GM12878 (cell line): ENCODE results near the gene POF1B. TPM values are rescaled to one million over a fixed set of nuclear protein-coding genes. Genes with fewer than 3 reads are reported as not detected.

Source experiments
- ATAC-seq: fragments of 200-7000 bp; cut with Tn5 transposase; 3 replicates; pipeline ENCODE4 v1.9.1; 2020; ENCODE audit warnings: mild to moderate bottlenecking, moderate library complexity
- BruUV-seq: library from RNA; stranded (reverse); fragments of 400-500 nt; replicated peaks from 2 replicates; lab custom pipeline; 2021; lab: Mats Ljungman, UMichigan
- CTCF ChIA-PET: fragments of 300-600 bp; sonication (Branson Sonifier 250); formaldehyde crosslinking; extraction: SDS; loops from one replicate; lab custom pipeline; 2021; ENCODE audit warnings: inconsistent platforms; lab: Yijun Ruan, JAX
- POLR2A ChIA-PET: fragments of 350-600 bp; formaldehyde crosslinking; extraction: SDS; loops from one replicate; lab custom pipeline; 2021; ENCODE audit warnings: inconsistent platforms; lab: Charles Lee
- RAD21 ChIA-PET: fragments of 300-600 bp; sonication (Branson Sonifier 250); formaldehyde crosslinking; loops from one replicate; lab custom pipeline; 2023; ENCODE audit warnings: antibody characterized with exemption; ENCODE audit not compliant: unreplicated experiment; lab: Charles Lee
- SMC1A ChIA-PET: fragments of 300-600 bp; sonication (Branson Sonifier 250); formaldehyde crosslinking; loops from one replicate; lab custom pipeline; 2023; ENCODE audit not compliant: unreplicated experiment, uncharacterized antibody; lab: Charles Lee
- DNase-seq: peaks from one replicate; pipeline ENCODE4 v3.0.0-alpha.2; 2011; ENCODE audit warnings: low read depth, low spot score
- FAIRE-seq: peaks from 3 replicates; lab custom pipeline; 2011; peaks lifted over from hg19 to GRCh38; lab: Jason Lieb, UNC
- H2AFZ ChIP-seq: 2 replicates; pipeline ENCODE4 v1.6.0; 2011; ENCODE audit warnings: low read depth, low read length, control low read depth; ENCODE audit not compliant: control insufficient read depth
- H3K27ac ChIP-seq: 2 replicates; pipeline ENCODE4 v1.5.1; 2011; ENCODE audit warnings: control low read depth; ENCODE audit not compliant: control insufficient read depth, insufficient read depth
- H3K27me3 ChIP-seq, 2 experiments: replicated peaks in 1 of 2; 2 replicates each; pipeline versions ENCODE4 v1.6.0 to v1.6.1; 2011; ENCODE audit warnings: low read length in 1 of 2; ENCODE audit not compliant: control insufficient read depth in 2 of 2, insufficient read depth in 2 of 2
- H3K36me3 ChIP-seq, 2 experiments: 2 replicates each; pipeline ENCODE4 v1.5.1; 2011; ENCODE audit warnings: low read length in 1 of 2; ENCODE audit not compliant: control insufficient read depth in 2 of 2, insufficient read depth in 2 of 2
- H3K4me1 ChIP-seq: 2 replicates; pipeline ENCODE4 v1.6.1; 2011; ENCODE audit warnings: mild to moderate bottlenecking, low read length, moderate library complexity, mixed read lengths; ENCODE audit not compliant: control insufficient read depth, insufficient read depth
- H3K4me2 ChIP-seq: 2 replicates; pipeline ENCODE4 v1.6.0; 2011; ENCODE audit warnings: control low read depth; ENCODE audit not compliant: control insufficient read depth, insufficient read depth
- H3K4me3 ChIP-seq: fragments of 200-600 bp; sonication (generic); 2 replicates; pipeline ENCODE4 v1.5.1; 2016
- H3K79me2 ChIP-seq: 2 replicates; pipeline ENCODE4 v1.6.0; 2011; ENCODE audit warnings: low read length; ENCODE audit not compliant: control insufficient read depth, insufficient read depth
- H3K9ac ChIP-seq: 2 replicates; pipeline ENCODE4 v1.8.0; 2011; ENCODE audit warnings: low read length, control low read depth, mixed read lengths; ENCODE audit not compliant: control insufficient read depth, insufficient read depth
- H3K9me3 ChIP-seq: replicated peaks from 3 replicates; pipeline ENCODE4 v1.5.1; 2011; ENCODE audit warnings: mild to moderate bottlenecking, low read length; ENCODE audit not compliant: control insufficient read depth, insufficient read depth
- H4K20me1 ChIP-seq: 2 replicates; pipeline ENCODE4 v1.6.0; 2011; ENCODE audit not compliant: control insufficient read depth, insufficient read depth
- BCLAF1 ChIP-seq: fragments of 450-650 bp; IDR thresholded peaks from 2 replicates; pipeline ENCODE4 v1.6.1; 2017; ENCODE audit warnings: antibody characterized with exemption, mild to moderate bottlenecking, moderate library complexity
- JUND ChIP-seq: IDR thresholded peaks from 2 replicates; pipeline ENCODE4 v1.6.1; 2012; ENCODE audit warnings: low read depth, mild to moderate bottlenecking, low read length, improper control_type of control experiment, moderate library complexity
- KAT2A ChIP-seq: conservative IDR thresholded peaks from 2 replicates; pipeline ENCODE4 v1.6.1; 2011; ENCODE audit warnings: low read depth, low read length; ENCODE audit not compliant: control insufficient read depth
- LARP7 ChIP-seq: fragments of 450-650 bp; IDR thresholded peaks from 2 replicates; pipeline ENCODE4 v1.6.1; 2017; ENCODE audit warnings: mild to moderate bottlenecking
- NR2C1 ChIP-seq: fragments of 450-650 bp; IDR thresholded peaks from 2 replicates; pipeline ENCODE4 v1.6.1; 2017; ENCODE audit warnings: antibody characterized with exemption, mild to moderate bottlenecking, moderate library complexity
- RAD51 ChIP-seq: fragments of 450-650 bp; IDR thresholded peaks from 2 replicates; pipeline ENCODE4 v1.6.1; 2016; ENCODE audit warnings: moderate library complexity, mild to moderate bottlenecking, inconsistent platforms
- RUNX3 ChIP-seq: IDR thresholded peaks from 2 replicates; pipeline ENCODE4 v1.6.1; 2012; ENCODE audit warnings: low read length, inconsistent platforms
- SMARCA5 ChIP-seq: fragments of 450-650 bp; IDR thresholded peaks from 2 replicates; pipeline ENCODE4 v1.6.1; 2017; ENCODE audit warnings: mild to moderate bottlenecking
- SREBF1 ChIP-seq: IDR thresholded peaks from 2 replicates; pipeline ENCODE4 v1.6.1; 2012; ENCODE audit warnings: mild to moderate bottlenecking, low read length
- TCF12 ChIP-seq: IDR thresholded peaks from 2 replicates; pipeline ENCODE4 v1.6.1; 2011; ENCODE audit warnings: low read depth, mild to moderate bottlenecking, low read length
- ZNF274 ChIP-seq: IDR thresholded peaks from one replicate; pipeline ENCODE4 v1.8.0; 2011; ENCODE audit not compliant: insufficient read length, insufficient read depth
- ZSCAN29 ChIP-seq: fragments of 450-650 bp; IDR thresholded peaks from 2 replicates; pipeline ENCODE4 v1.6.1; 2017; ENCODE audit warnings: mild to moderate bottlenecking, moderate library complexity
- WGBS: methylation state at CpG from one replicate; pipeline ENCODE4 v1.1.6; 2016; ENCODE audit warnings: low lambda C conversion rate; ENCODE audit not compliant: insufficient replicate concordance, insufficient coverage; ENCODE audit errors: missing lambda C conversion rate; 5-methylcytosine and 5-hydroxymethylcytosine counted together
- in situ Hi-C: fragments of 300-500 bp; cut with MboI; formaldehyde crosslinking; loops from 9 replicates; pipeline ENCODE4 v1.14.3; 2018; ENCODE audit warnings: mixed read lengths
- intact Hi-C: fragments of 100-400 bp; cut with micrococcal nuclease; formaldehyde crosslinking; loops from one replicate; pipeline ENCODE4 v1.14.2; 2022; ENCODE audit not compliant: unreplicated experiment
- polyA plus RNA-seq, 11 experiments: library from polyadenylated mRNA; depleted of rRNA in 4 of 11; unstranded in 6 of 11; stranded (reverse) in 5 of 11; fragments of >200 nt; fragmentation: Nextera tagmentation in 4 of 11; fragmentation: Illumina TruSeq in 1 of 11; extraction: Ambion mirVana in 4 of 11; extraction: Trizol in 1 of 11; gene quantifications; 1 replicate in 1 of 11; 2 replicates in 10 of 11; pipeline versions ENCODE4 v1.2.1 to v1.2.3, GENCODE V29; 2011 to 2016; ENCODE audit warnings: inconsistent platforms in 2 of 11, missing spikeins in 2 of 11, low read depth in 1 of 11
- total RNA-seq, 4 experiments: library from RNA; depleted of rRNA in 3 of 4; stranded (reverse); fragments of >200 nt in 3 of 4; fragmentation: Illumina TruSeq in 1 of 4; extraction: Trizol in 1 of 4; gene quantifications; 2 replicates each; pipeline versions ENCODE4 v1.2.1 to v1.2.3, GENCODE V29; 2013 to 2021
- TF ChIP-seq, protein P1 (sequence below): IDR thresholded peaks from 2 replicates; pipeline ENCODE4 v1.6.1; 2011; ENCODE audit warnings: mild to moderate bottlenecking, low read depth, low read length, moderate library complexity; ENCODE audit not compliant: insufficient replicate concordance
- TF ChIP-seq, protein P2 (sequence below): IDR thresholded peaks from 2 replicates; pipeline ENCODE4 v1.6.1; 2012; ENCODE audit warnings: mild to moderate bottlenecking, low read depth, low read length
- TF ChIP-seq, protein P3 (sequence below): IDR thresholded peaks from 2 replicates; pipeline ENCODE4 v1.6.1; 2011; ENCODE audit warnings: low read depth, mild to moderate bottlenecking, low read length, moderate library complexity, borderline replicate concordance; ENCODE audit errors: extremely low read depth

POF1B gene
- total and polyA plus RNA-seq, 10 of the 15 experiments (the other 5 are each of a cell fraction or from before 2014, with no cell fraction given) = 0.14 to 13.5 (median 0.99) TPM

DNA sequence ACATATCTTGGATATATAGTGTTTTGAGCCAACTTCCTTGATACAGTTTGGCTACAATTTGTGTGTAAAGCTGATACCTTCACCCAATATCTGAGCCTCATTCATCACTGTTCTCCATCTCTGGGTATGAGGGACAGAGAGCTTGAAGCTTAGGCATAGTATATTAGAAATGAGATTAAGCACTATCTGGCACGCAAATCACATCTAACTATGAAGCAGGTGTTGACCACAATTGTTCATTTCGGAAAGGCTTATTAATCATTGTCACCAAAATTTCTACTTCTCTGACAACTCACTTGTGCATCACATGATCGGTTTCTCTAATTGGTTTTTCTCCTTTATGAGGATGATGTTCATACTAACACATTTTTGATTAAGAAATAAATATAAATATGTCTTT lies 2.1 kb upstream of the POF1B start (continued):
- TF ChIP-seq, protein P1, sequence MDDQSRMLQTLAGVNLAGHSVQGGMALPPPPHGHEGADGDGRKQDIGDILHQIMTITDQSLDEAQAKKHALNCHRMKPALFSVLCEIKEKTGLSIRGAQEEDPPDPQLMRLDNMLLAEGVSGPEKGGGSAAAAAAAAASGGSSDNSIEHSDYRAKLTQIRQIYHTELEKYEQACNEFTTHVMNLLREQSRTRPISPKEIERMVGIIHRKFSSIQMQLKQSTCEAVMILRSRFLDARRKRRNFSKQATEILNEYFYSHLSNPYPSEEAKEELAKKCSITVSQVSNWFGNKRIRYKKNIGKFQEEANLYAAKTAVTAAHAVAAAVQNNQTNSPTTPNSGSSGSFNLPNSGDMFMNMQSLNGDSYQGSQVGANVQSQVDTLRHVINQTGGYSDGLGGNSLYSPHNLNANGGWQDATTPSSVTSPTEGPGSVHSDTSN = peak; percentile 65

- no peak for FAIRE-seq
- 0% methylated on average over 2 of the region's 2 CpGs for WGBS
- CTCF ChIA-PET = interaction anchor here (1.0 to 2.8 kb wide), 3 partner anchors 15 to 267 kb away, joined by 3 to 7 read pairs (median 3); no protein-coding TSS in a partner anchor
- no peak for TF ChIP-seq NR2C1
- TF ChIP-seq SREBF1 = no peak
- no peak for TF ChIP-seq RUNX3
- TF ChIP-seq, protein P2, sequence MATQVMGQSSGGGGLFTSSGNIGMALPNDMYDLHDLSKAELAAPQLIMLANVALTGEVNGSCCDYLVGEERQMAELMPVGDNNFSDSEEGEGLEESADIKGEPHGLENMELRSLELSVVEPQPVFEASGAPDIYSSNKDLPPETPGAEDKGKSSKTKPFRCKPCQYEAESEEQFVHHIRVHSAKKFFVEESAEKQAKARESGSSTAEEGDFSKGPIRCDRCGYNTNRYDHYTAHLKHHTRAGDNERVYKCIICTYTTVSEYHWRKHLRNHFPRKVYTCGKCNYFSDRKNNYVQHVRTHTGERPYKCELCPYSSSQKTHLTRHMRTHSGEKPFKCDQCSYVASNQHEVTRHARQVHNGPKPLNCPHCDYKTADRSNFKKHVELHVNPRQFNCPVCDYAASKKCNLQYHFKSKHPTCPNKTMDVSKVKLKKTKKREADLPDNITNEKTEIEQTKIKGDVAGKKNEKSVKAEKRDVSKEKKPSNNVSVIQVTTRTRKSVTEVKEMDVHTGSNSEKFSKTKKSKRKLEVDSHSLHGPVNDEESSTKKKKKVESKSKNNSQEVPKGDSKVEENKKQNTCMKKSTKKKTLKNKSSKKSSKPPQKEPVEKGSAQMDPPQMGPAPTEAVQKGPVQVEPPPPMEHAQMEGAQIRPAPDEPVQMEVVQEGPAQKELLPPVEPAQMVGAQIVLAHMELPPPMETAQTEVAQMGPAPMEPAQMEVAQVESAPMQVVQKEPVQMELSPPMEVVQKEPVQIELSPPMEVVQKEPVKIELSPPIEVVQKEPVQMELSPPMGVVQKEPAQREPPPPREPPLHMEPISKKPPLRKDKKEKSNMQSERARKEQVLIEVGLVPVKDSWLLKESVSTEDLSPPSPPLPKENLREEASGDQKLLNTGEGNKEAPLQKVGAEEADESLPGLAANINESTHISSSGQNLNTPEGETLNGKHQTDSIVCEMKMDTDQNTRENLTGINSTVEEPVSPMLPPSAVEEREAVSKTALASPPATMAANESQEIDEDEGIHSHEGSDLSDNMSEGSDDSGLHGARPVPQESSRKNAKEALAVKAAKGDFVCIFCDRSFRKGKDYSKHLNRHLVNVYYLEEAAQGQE = no peak
- no peak for TF ChIP-seq ZNF274
- no peak for TF ChIP-seq ZSCAN29
- no peak for TF ChIP-seq KAT2A
- no peak for TF ChIP-seq TCF12
- TF ChIP-seq RAD51 = no peak
- no peak for TF ChIP-seq LARP7
- TF ChIP-seq SMARCA5 = no peak
- TF ChIP-seq BCLAF1 = no peak
- TF ChIP-seq, protein P3, sequence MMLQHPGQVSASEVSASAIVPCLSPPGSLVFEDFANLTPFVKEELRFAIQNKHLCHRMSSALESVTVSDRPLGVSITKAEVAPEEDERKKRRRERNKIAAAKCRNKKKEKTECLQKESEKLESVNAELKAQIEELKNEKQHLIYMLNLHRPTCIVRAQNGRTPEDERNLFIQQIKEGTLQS = no peak
- TF ChIP-seq JUND = no peak
These were observed 1.0 kb downstream of the POF1B start for GRCh38 chrX:85378461-85378860.

More at GRCh38 chrX:85378461-85378860, 1.0 kb downstream of the POF1B start:
- intact Hi-C loops (loop anchor here (5.0 kb wide), 1 partner anchor 266 kb away; no protein-coding TSS in a partner anchor), in situ Hi-C loops (no loop called here)
- Histone ChIP-seq H3K9me3 (no peaks in the 10 kb centered on the region), H3K4me3 (peak overlapping the region; percentile 50), H3K4me2 (no peak overlapping the region), H3K36me3 (no peaks in the 10 kb centered on the region), H2AFZ (no peak overlapping the region), H3K9ac (no peak overlapping the region), H3K4me1 (no peaks in the 10 kb centered on the region), H3K27me3 (no peaks in the 10 kb centered on the region), H3K27ac (no peak overlapping the region), H4K20me1 (no peaks in the 10 kb centered on the region), H3K79me2 (no peaks in the 10 kb centered on the region; the same call in 1 of the 2 replicates)
- ATAC-seq (peak; percentile 26), DNase-seq (no peak)
- POLR2A ChIA-PET = no interaction called here
- RAD21 ChIA-PET = interaction anchor here (1.0 to 2.1 kb wide), 4 partner anchors 11 to 267 kb away, joined by 4 to 9 read pairs (median 6); partner anchors contain the start of gene ZNF711
- SMC1A ChIA-PET = interaction anchor here (0.8 to 1.3 kb wide), 5 partner anchors 8 to 132 kb away, joined by 3 to 5 read pairs (median 4); no protein-coding TSS in a partner anchor
- no TSS peak for BruUV-seq
